IMR-90 (cell line): ENCODE measurements around the gene ZNF618. TPM values are rescaled to one million over a fixed set of nuclear protein-coding genes. Genes with fewer than 3 reads are reported as not detected.

Source experiments
- ATAC-seq: fragments of 200-7000 bp; cut with Tn5 transposase; 2 replicates; pipeline ENCODE4 v1.9.1; 2020; ENCODE audit warnings: low read depth, mild to moderate bottlenecking, moderate library complexity
- BruUV-seq: library from RNA; stranded (reverse); fragments of 400-500 nt; replicated peaks from 2 replicates; lab custom pipeline; 2021; lab: Mats Ljungman, UMichigan
- CTCF ChIA-PET: fragments of 300-600 bp; formaldehyde crosslinking; extraction: SDS; loops from one replicate; lab custom pipeline; 2021; ENCODE audit warnings: antibody characterized with exemption; lab: Yijun Ruan, JAX
- POLR2A ChIA-PET: fragments of 300-600 bp; sonication (Branson Sonifier 250); formaldehyde crosslinking; loops from one replicate; lab custom pipeline; 2022; ENCODE audit warnings: antibody characterized with exemption; ENCODE audit not compliant: unreplicated experiment; lab: Charles Lee
- DNase-seq: peaks from one replicate; pipeline ENCODE4 v3.0.0; 2013
- H2AFZ ChIP-seq: replicated peaks from 2 replicates; pipeline ENCODE3; 2013; ENCODE audit warnings: low read length, mild to moderate bottlenecking; ENCODE audit not compliant: poor library complexity
- H2AK5ac ChIP-seq: 2 replicates; pipeline ENCODE4 v1.6.1; 2013; ENCODE audit warnings: low read depth, low read length, inconsistent platforms
- H2AK9ac ChIP-seq: replicated peaks from 2 replicates; pipeline ENCODE3; 2013; ENCODE audit warnings: mild to moderate bottlenecking, low read depth, low read length, moderate library complexity; ENCODE audit not compliant: poor library complexity
- H2BK120ac ChIP-seq: 2 replicates; pipeline ENCODE4 v1.6.1; 2013; ENCODE audit warnings: low read depth, low read length, inconsistent platforms
- H2BK15ac ChIP-seq: 3 replicates; pipeline ENCODE4 v1.6.1; 2013; ENCODE audit warnings: low read depth, low read length, inconsistent platforms
- H2BK20ac ChIP-seq: 2 replicates; pipeline ENCODE4 v1.6.1; 2013; ENCODE audit warnings: low read depth, mild to moderate bottlenecking, inconsistent platforms, low read length, moderate library complexity
- H2BK5ac ChIP-seq: 2 replicates; pipeline ENCODE4 v1.6.1; 2013; ENCODE audit warnings: mild to moderate bottlenecking, low read depth, low read length, inconsistent platforms; ENCODE audit not compliant: poor library complexity, severe bottlenecking
- H3K14ac ChIP-seq: replicated peaks from 2 replicates; pipeline ENCODE4 v1.6.1; 2013; ENCODE audit warnings: low read depth, low read length, inconsistent platforms
- H3K18ac ChIP-seq: 2 replicates; pipeline ENCODE4 v1.6.1; 2013; ENCODE audit warnings: low read depth, low read length, control low read depth
- H3K23ac ChIP-seq: 2 replicates; pipeline ENCODE4 v1.6.1; 2013; ENCODE audit warnings: low read depth, low read length, inconsistent platforms
- H3K27ac ChIP-seq: 2 replicates; pipeline ENCODE4 v1.5.1; 2013; ENCODE audit warnings: mild to moderate bottlenecking, control low read depth, low read length; ENCODE audit not compliant: insufficient read depth
- H3K27me3 ChIP-seq: 2 replicates; pipeline ENCODE4 v1.6.1; 2013; ENCODE audit warnings: low read length; ENCODE audit not compliant: control insufficient read depth, insufficient read depth
- H3K36me3 ChIP-seq: 2 replicates; pipeline ENCODE4 v1.6.1; 2013; ENCODE audit warnings: low read length, mixed read lengths; ENCODE audit not compliant: control insufficient read depth, insufficient read depth
- H3K4ac ChIP-seq: 2 replicates; pipeline ENCODE4 v1.6.1; 2013; ENCODE audit warnings: low read depth, low read length, inconsistent platforms
- H3K4me1 ChIP-seq: 2 replicates; pipeline ENCODE4 v1.6.1; 2013; ENCODE audit warnings: low read length, mixed read lengths; ENCODE audit not compliant: control insufficient read depth, insufficient read depth
- H3K4me2 ChIP-seq: 2 replicates; pipeline ENCODE4 v1.6.1; 2013; ENCODE audit warnings: low read depth, mild to moderate bottlenecking, control low read depth, low read length, moderate library complexity
- H3K4me3 ChIP-seq: 2 replicates; pipeline ENCODE4 v1.5.1; 2013; ENCODE audit warnings: low read depth, mild to moderate bottlenecking, control low read depth, low read length, moderate library complexity; ENCODE audit not compliant: insufficient read depth
- H3K56ac ChIP-seq: 2 replicates; pipeline ENCODE4 v1.6.1; 2013; ENCODE audit warnings: low read length, inconsistent platforms; ENCODE audit not compliant: insufficient read depth; ENCODE audit errors: extremely low read depth
- H3K79me1 ChIP-seq, 2 experiments: 2 replicates each; pipeline ENCODE4 v1.6.1; 2013; ENCODE audit warnings: low read length in 2 of 2, inconsistent platforms in 1 of 2, low read depth in 1 of 2
- H3K9ac ChIP-seq: 2 replicates; pipeline ENCODE4 v1.6.1; 2013; ENCODE audit warnings: low read depth, low read length, control low read depth
- H3K9me1 ChIP-seq: 2 replicates; pipeline ENCODE4 v1.6.1; 2013; ENCODE audit warnings: low read length, inconsistent platforms; ENCODE audit not compliant: insufficient read depth
- H3K9me3 ChIP-seq: 2 replicates; pipeline ENCODE4 v1.6.1; 2013; ENCODE audit warnings: low read length; ENCODE audit not compliant: control insufficient read depth, insufficient read depth
- H4K20me1 ChIP-seq: 2 replicates; pipeline ENCODE4 v1.6.1; 2013; ENCODE audit warnings: low read length, inconsistent platforms; ENCODE audit not compliant: insufficient read depth
- H4K5ac ChIP-seq: 2 replicates; pipeline ENCODE4 v1.6.1; 2013; ENCODE audit warnings: mild to moderate bottlenecking, low read depth, low read length, control low read depth
- H4K8ac ChIP-seq, 2 experiments: 2 replicates each; pipeline ENCODE4 v1.6.1; 2013; ENCODE audit warnings: low read depth in 2 of 2, low read length in 2 of 2, control low read depth in 1 of 2, inconsistent platforms in 1 of 2
- H4K91ac ChIP-seq: 2 replicates; pipeline ENCODE4 v1.6.1; 2013; ENCODE audit warnings: low read depth, low read length, inconsistent platforms; ENCODE audit not compliant: insufficient read depth
- NFE2L2 ChIP-seq: fragments of 150-350 bp; IDR thresholded peaks from 2 replicates; pipeline ENCODE4 v1.6.1; 2016; ENCODE audit warnings: low read depth, mild to moderate bottlenecking, low read length
- dilution Hi-C: fragments of 300-500 bp; cut with HindIII; formaldehyde crosslinking; loops from one replicate; pipeline ENCODE4 v1.14.3; 2018; ENCODE audit warnings: low sequenced_read_pairs; ENCODE audit not compliant: unreplicated experiment
- in situ Hi-C: fragments of 300-500 bp; cut with MboI; formaldehyde crosslinking; loops from 3 replicates; pipeline ENCODE4 v1.14.3; 2019; ENCODE audit warnings: low sequenced_read_pairs, inconsistent platforms, mixed read lengths
- intact Hi-C: fragments of 100-400 bp; cut with micrococcal nuclease; formaldehyde crosslinking; loops from 2 replicates; pipeline ENCODE4 v1.10.0; 2022
- polyA plus RNA-seq, 3 experiments: library from polyadenylated mRNA; depleted of rRNA; stranded (reverse); fragments of >200 nt; gene quantifications; 2 replicates each; pipeline ENCODE4 v1.2.3, GENCODE V29; 2012; ENCODE audit warnings: low replicate concordance in 1 of 3
- total RNA-seq: library from RNA; depleted of rRNA; stranded (reverse); fragments of >200 nt; gene quantifications from 2 replicates; pipeline ENCODE4 v1.2.3, GENCODE V29; 2012

The ZNF618 gene
- total and polyA plus RNA-seq, 2 of the 4 experiments (the other 2 are of a cell fraction): 8.2 to 9.4 TPM

GRCh38 chr9:114102484-114102883, 226.4 kb downstream of the ZNF618 start:
- dilution Hi-C loops (no loop called here), intact Hi-C loops (no loop called here), in situ Hi-C loops (no loop called here)
- no peak overlapping the region for H3K9ac ChIP-seq
- TF ChIP-seq NFE2L2: no peak
- H4K91ac ChIP-seq: no peak overlapping the region
- H3K23ac ChIP-seq: no peak overlapping the region
- no peak overlapping the region for H2AK5ac ChIP-seq
- no peak overlapping the region for H3K4me3 ChIP-seq
- ATAC-seq (no peak), DNase-seq (no peak)
- H2BK15ac ChIP-seq: no peak overlapping the region
- no peak overlapping the region for H3K4me2 ChIP-seq
- no peaks in the 10 kb centered on the region for H3K4me1 ChIP-seq
- no peak overlapping the region for H2BK20ac ChIP-seq
- peaks cover 16% of the 10 kb centered on the region for H3K9me3 ChIP-seq
- ChIA-PET CTCF (interaction anchor here (0.6 to 0.7 kb wide), 2 partner anchors 186 to 211 kb away, joined by 3 to 4 read pairs; no protein-coding TSS in a partner anchor), POLR2A (no interaction called here)
- H3K9me1 ChIP-seq: no peaks in the 10 kb centered on the region
- no peak overlapping the region for H3K14ac ChIP-seq
- no peak overlapping the region for H2BK120ac ChIP-seq
- H2AK9ac ChIP-seq: no peak overlapping the region
- no TSS peak for BruUV-seq
- H3K36me3 ChIP-seq: no peaks in the 10 kb centered on the region
- no peak overlapping the region for H3K27ac ChIP-seq
- H3K27me3 ChIP-seq: peaks cover 43% of the 10 kb centered on the region
- no peaks in the 10 kb centered on the region for H3K79me1 ChIP-seq
- no peak overlapping the region for H3K18ac ChIP-seq
- H3K56ac ChIP-seq: no peak overlapping the region
- H4K8ac ChIP-seq: no peak overlapping the region
- no peak overlapping the region for H2AFZ ChIP-seq
- no peaks in the 10 kb centered on the region for H4K20me1 ChIP-seq
- H2BK5ac ChIP-seq: no peak overlapping the region
- H4K5ac ChIP-seq: no peak overlapping the region
- H3K4ac ChIP-seq: no peak overlapping the region
